Stimulated activated CD4-positive, alpha-beta T cell treated with anti-CD3 and anti-CD28 coated beads, Interleukin-4, amount 100 ng/mL, for 1 hour (primary cell): Measurements from ENCODE around the gene KHDC1.
"Not testable (repeated sequence)": the region's sequence is repeated elsewhere in the genome, so short reads cannot be mapped to it uniquely, and the experiment has no call there.

Experiments used
- DNase-seq: peaks from one replicate; pipeline ENCODE4 v3.0.0-alpha.2; 2020

Gene KHDC1

DNA sequence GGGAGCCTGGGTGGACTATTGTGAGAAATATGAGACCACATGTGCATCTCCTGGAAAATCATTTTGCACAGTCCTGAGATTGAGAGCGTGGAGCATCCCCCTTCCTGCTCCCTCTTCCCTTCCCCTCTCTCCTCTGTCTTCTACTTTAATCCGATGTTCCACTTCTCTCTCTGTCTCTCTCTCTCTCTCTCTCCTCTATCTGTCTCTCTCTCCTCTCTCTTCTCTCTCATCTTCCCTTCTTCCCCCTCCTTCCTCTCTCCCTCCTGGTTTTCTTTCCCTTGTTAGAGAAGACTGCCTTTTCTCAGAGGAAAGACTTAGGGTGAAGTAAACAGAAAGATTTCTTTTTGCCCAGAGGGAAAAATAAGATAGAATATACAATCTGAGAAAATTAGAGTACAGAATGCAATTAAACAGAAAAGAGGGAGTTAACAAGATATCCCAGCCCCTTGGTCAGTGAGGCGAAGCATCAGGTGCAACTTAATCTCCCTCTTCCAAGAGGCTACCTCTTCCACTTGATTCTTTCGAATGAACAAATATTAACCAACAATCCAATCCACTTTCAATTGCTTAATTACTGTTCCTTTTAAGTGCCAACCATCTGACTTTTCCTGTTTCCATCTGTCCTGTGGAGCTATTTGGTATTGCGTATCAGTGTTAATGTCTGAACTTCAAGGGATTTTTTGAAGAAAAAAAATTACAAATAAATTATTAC lies 14.6 kb downstream of the KHDC1 start:
- DNase-seq: no peak

DNA sequence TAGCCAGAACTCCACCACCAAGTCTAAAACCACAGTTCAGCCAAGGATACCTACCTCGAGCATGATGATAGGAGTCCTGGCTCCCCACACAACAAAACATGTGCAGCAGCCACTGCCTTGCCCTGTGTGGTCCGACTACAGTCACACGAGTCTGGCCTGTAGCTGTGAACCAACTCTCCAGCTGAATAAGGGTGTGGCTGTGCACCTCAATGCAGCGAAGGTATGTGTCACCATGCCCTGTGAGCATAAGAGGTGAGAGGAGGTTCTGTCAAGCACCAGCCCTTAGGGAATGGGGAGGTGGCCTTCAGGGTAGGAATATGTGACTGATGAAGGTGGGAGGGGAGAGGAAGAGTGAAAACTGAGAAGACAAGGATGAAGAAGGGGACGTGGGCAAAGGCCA lies 21.0 kb downstream of the KHDC1 start:
- DNase-seq: no peak

GRCh38 chr6:73240730-73241129 lies 22.3 kb downstream of the KHDC1 start:
- DNase-seq: no peak

DNA sequence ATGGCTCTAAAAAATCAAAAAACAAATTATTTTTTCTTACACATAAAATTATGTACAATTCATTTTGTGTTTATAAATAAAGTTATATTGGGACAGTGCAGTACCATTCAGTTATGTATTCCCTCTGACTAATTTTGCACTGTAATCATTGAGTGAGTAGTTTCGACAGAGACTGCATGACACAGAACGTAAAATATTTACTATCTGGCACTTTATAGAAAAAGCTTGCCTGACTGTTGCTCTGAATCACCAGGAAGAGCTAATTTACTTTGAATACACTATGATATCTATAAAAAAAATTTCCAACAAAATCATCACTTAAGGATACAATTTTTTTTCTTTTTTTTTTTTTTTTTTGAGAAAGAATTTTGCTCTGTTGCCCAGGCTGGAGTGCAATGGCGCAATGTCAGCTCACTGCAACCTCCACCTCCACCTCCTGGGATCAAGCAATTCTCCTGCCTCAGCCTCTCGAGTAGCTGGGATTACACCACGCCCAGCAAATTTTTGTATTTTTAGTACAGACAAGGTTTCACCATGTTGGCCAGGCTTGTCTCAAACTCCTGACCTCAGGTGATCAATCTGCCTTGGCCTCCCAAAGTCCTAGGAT lies 26.7 kb downstream of the KHDC1 start:
- no peak for DNase-seq

DNA sequence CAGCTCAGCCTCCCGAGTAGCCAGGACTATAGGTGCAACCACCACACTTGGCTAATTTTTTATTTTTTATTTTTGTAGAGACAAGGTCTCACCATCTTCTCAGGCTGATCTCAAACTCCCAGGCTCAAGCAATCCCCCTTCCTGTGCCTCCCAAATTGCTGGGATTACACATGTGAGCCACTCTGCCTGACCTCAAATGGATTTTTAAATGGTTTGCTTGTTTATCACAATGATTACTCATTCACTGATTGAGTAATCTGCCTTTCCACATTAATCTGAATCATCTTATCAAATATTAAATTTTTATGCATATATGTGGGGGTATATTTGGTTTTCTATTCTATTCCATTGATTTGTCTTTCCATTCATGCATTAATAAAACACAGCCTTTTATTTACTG lies 28.3 kb downstream of the KHDC1 start:
- DNase-seq: no peak

- DNase-seq: not testable (repeated sequence)
These were observed 29.0 kb downstream of the KHDC1 start for GRCh38 chr6:73233971-73234370.

- no peak for DNase-seq
These were observed 29.9 kb downstream of the KHDC1 start for GRCh38 chr6:73233048-73233447.

GRCh38 chr6:73231986-73232391 lies 31.0 kb downstream of the KHDC1 start:
- DNase-seq: no peak

DNA sequence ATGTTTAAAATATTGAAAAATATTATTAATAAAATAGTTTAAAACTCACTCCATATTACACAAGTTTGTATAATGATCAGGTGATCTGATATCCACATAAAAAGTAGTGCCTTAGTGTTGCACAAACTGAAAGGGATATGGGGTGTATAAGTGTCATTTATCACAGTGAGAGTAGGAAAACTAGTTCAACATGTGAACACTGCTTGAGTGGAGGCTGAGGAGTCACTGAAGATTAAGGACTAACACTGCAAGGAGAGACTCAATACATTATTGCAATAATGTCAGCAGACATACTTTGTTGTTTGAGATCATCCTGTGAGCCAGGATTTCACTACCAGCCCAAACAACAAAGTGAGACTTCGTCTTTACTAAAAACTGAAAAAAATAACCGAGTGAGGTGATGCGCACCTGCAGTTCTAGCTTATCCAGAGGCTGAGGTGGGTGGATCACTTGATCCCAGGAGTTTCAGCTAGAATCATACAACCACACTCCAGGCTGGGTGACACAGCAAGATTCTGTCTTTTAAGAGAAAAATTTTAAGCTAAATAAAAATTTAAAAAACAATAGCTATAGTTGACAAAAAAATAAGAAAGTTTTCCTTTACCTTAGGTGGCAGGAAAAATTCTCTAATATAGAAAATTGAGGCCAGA lies 35.3 kb downstream of the KHDC1 start:
- DNase-seq: no peak

GRCh38 chr6:73225396-73225795 lies 37.6 kb downstream of the KHDC1 start, which contains the start of gene KHDC1L:
KHDC1L (minus strand) TSS chr6:73225496; CDS start chr6:73225408, 88 bp downstream.
- no peak for DNase-seq

DNA sequence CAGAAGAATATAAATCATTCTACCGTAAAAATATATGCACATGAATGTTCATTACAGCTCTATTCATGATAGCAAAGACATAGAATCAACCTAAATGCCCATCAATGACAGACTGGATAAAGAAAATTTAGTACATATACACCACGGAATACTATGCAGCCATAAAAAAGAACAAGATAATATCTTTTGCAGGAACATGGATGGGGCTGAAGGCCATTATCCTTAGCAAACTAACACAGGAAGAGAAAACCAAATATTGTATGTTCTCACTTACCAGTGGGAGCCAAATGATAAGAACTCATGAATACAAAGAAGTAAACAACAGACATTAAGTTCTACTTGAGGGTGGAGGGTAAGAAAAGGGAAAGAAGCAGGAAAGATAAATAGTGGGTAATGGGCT lies 46.1 kb downstream of the KHDC1 start:
- no peak for DNase-seq

DNA sequence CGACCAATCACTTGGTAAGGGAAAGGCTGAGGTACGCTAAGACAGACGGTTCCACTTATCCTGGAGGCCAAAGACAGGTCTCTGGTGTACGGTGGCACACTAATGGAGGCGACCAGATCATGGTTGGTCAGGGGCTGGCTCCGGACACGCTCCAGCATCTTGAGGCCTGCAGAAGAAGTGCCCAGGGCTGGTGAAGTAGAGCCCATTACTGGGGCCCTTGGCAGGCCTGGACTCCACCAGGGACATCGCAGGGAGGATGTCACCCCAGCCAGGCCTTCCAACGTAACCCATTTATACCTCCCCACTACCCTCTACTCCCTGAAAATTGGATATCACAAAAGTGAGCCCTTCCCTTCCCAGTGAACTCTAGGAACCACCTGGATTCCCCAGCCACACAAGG lies 53.9 kb downstream of the KHDC1 start:
- no peak for DNase-seq

- no peak for DNase-seq
These were observed 55.7 kb downstream of the KHDC1 start for GRCh38 chr6:73207221-73207837.

GRCh38 chr6:73204252-73204651 lies 58.7 kb downstream of the KHDC1 start:
- DNase-seq: no peak

GRCh38 chr6:73203098-73203497 lies 59.9 kb downstream of the KHDC1 start:
- no peak for DNase-seq

GRCh38 chr6:73200735-73201134 lies 62.3 kb downstream of the KHDC1 start:
- DNase-seq: no peak

- DNase-seq: no peak
These were observed 62.7 kb downstream of the KHDC1 start for GRCh38 chr6:73200247-73200646.

- no peak for DNase-seq
These were observed 68.3 kb downstream of the KHDC1 start for GRCh38 chr6:73194744-73195143.

DNA sequence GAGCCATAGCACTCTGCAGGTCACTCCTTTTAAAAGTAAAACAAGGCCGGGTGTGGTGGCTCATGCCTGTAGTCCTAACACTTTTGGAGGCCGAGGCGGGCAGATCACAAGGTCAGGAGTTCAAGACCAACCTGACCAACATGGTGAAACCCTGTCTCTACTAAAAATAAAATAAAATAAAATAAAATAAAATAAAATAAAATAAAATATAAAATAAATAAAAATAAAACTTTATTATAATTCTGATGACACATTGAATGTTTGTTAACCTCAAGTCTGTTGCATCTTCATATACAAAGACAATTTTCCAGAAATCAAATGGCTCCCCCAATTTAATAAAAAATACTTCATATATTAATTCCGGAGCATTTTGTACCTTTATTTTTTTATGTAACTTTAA lies 69.7 kb downstream of the KHDC1 start:
- not testable (repeated sequence) for DNase-seq
